ENCODE measurements around the gene ZMAT1. TPM values are rescaled to one million over a fixed set of nuclear protein-coding genes. Genes with fewer than 3 reads are reported as not detected.

Gene ZMAT1
- total RNA-seq, 1 donor from 2014 or later: 4.7 TPM

DNA sequence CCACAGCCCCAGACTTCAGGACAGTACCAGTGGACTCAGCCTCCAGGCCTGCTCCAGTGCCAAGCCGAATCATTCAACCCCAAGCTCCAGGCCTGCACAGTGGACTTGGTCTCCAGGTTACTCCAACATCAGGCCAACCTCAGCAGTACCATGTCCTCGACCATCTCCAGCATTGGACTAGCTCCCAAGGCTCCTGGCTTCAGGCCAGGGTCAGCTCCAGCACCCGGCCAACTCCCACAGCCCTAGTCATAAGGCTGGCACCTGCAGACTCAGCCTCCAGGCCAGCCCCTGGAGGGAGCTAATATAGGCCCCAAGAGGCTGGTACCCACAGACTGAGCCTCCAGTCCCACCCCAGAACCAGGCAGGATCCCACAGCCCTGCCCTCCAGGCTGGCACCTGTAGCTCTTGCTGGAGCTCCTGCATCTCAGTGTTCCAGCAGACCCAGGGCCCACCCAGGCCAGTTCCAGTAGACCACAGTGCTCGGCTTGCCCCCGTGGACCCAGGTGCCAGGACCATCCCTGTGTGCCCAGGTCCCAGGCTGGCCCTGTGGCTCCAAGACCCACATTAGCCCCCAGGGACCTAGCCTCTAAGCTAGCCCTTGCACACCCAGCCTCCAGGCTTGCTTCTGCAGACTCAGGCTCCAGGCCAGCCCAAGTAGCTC lies 25.6 kb downstream of the ZMAT1 start:
- no peaks in the 10 kb centered on the region for H3K4me1 Mint-ChIP-seq
- TF ChIP-seq, protein P1, sequence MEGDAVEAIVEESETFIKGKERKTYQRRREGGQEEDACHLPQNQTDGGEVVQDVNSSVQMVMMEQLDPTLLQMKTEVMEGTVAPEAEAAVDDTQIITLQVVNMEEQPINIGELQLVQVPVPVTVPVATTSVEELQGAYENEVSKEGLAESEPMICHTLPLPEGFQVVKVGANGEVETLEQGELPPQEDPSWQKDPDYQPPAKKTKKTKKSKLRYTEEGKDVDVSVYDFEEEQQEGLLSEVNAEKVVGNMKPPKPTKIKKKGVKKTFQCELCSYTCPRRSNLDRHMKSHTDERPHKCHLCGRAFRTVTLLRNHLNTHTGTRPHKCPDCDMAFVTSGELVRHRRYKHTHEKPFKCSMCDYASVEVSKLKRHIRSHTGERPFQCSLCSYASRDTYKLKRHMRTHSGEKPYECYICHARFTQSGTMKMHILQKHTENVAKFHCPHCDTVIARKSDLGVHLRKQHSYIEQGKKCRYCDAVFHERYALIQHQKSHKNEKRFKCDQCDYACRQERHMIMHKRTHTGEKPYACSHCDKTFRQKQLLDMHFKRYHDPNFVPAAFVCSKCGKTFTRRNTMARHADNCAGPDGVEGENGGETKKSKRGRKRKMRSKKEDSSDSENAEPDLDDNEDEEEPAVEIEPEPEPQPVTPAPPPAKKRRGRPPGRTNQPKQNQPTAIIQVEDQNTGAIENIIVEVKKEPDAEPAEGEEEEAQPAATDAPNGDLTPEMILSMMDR (conservative IDR thresholded peaks at IDR 0.05): no peak
- no peak overlapping the region for H3K27ac Mint-ChIP-seq (ENCODE audit: unreplicated experiment)
- no peak for DNase-seq (ENCODE audit: low read depth, low spot score)
- no peaks in the 10 kb centered on the region for H3K27me3 Mint-ChIP-seq (ENCODE audit: low read depth)
- no peak overlapping the region for H3K4me3 Mint-ChIP-seq
- H3K9me3 Mint-ChIP-seq: peaks cover 1% of the 10 kb centered on the region
- no peaks in the 10 kb centered on the region for H3K36me3 Mint-ChIP-seq (ENCODE audit: low read depth)

DNA sequence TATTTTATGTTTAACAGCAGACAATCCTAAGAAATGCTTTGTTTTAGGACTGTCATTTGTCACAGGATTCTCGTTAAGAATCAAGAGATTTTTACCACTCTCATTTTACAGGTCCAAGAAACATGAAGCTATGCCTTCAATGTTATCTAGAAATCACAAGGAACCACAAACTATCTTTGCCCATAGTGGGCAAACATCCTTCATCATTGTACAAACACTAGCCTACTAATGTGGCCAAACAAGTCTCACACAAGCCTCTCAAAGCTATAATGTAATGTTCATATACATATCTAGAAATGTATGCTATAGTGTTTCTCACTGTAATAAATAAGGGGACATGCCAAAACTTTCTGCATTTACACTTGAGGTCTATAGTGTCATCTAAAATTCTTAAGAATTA lies 26.8 kb downstream of the ZMAT1 start:
- DNase-seq (ENCODE audit: low read depth, low spot score): no peak
- no peak overlapping the region for H3K4me3 Mint-ChIP-seq
- H3K4me1 Mint-ChIP-seq: no peaks in the 10 kb centered on the region
- TF ChIP-seq, protein P1 (conservative IDR thresholded peaks at IDR 0.05): no peak
- H3K9me3 Mint-ChIP-seq: peaks cover 2% of the 10 kb centered on the region
- no peaks in the 10 kb centered on the region for H3K36me3 Mint-ChIP-seq (ENCODE audit: low read depth)
- H3K27ac Mint-ChIP-seq (ENCODE audit: unreplicated experiment): no peak overlapping the region
- no peaks in the 10 kb centered on the region for H3K27me3 Mint-ChIP-seq (ENCODE audit: low read depth)

Other genes starting within 250 kb of the ZMAT1 start
- gene TCEAL2, start 193.7 kb upstream of the ZMAT1 start, total RNA-seq: 4.4 and 5.0 TPM in 2 replicates
- gene TCEAL6, start 210.5 kb upstream of the ZMAT1 start, total RNA-seq: not detected in 2 replicates
- 3.1 and 3.8 TPM in 2 replicates for gene BEX5, start 223.9 kb upstream of the ZMAT1 start, total RNA-seq

Data from neural crest cell (in vitro differentiated cells).